ENCODE results near the gene GRIK4. TPM values are rescaled to one million over a fixed set of nuclear protein-coding genes. Genes with fewer than 3 reads are reported as not detected.

Gene GRIK4
- total RNA-seq, 1 donor from 2014 or later: not detected

DNA sequence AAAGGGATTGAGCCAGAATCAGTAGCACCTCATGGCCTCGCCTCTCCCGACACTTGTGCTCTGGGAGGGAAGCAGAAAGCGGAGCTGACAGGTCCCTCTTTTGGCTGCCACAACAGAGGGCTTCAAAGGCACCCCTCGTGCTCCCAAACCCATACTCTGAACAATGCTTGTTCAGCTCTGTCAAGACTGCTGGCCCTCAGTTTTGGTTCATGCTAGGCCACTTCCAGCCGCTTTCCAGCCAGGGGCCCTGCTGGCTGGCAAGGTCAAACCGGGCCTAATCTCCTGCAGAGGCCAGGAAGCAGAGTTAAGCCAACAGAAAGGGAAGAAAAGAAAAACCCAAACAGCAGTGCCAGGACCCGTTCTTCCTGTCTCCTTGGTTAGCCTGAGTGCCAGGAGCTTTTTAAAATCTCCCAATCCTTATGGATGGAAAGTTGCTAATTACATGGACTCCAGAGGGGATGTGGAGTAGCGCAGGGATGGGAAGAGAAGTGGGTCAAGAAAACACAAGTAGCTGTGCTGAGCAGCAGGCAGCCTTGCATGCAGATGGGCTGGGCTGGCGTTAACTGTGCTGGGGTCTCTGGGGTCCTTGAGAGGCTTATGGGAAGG lies 150.6 kb downstream of the GRIK4 start:
- no peak for DNase-seq (ENCODE audit: low spot score in 2 of 2)
- Histone ChIP-seq H3K27ac (no peak overlapping the region), H3K36me3 (no peaks in the 10 kb centered on the region), H3K4me3 (no peak overlapping the region), H3K9me3 (no peaks in the 10 kb centered on the region), H3K27me3 (no peaks in the 10 kb centered on the region), H3K4me1 (no peaks in the 10 kb centered on the region)
- intact Hi-C loops (cut with DNase I): no loop called here
- TF ChIP-seq, protein P1, sequence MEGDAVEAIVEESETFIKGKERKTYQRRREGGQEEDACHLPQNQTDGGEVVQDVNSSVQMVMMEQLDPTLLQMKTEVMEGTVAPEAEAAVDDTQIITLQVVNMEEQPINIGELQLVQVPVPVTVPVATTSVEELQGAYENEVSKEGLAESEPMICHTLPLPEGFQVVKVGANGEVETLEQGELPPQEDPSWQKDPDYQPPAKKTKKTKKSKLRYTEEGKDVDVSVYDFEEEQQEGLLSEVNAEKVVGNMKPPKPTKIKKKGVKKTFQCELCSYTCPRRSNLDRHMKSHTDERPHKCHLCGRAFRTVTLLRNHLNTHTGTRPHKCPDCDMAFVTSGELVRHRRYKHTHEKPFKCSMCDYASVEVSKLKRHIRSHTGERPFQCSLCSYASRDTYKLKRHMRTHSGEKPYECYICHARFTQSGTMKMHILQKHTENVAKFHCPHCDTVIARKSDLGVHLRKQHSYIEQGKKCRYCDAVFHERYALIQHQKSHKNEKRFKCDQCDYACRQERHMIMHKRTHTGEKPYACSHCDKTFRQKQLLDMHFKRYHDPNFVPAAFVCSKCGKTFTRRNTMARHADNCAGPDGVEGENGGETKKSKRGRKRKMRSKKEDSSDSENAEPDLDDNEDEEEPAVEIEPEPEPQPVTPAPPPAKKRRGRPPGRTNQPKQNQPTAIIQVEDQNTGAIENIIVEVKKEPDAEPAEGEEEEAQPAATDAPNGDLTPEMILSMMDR (IDR thresholded peaks at IDR 0.05): no peak

DNA sequence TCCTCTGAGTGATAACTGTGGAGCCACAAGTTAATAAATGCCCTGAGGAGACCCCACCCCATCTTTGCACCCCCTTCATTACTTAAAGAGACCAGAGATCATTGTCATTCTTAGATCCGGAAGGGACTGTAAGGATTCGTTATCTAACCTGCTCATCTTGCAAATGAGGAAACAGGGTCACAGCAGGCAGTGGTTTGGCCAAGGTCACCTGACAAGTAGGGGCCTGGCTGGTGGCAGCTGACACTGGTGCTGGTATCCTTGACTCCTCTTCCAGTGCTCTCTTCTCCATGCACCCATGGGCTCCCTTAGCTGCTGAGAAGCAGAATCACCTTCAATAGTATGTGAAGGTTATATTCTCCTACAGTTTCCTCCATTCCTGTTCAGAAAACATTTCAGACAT lies 151.6 kb downstream of the GRIK4 start:
- Histone ChIP-seq H3K4me3 (no peak overlapping the region), H3K36me3 (no peaks in the 10 kb centered on the region), H3K27me3 (no peaks in the 10 kb centered on the region), H3K4me1 (no peaks in the 10 kb centered on the region), H3K9me3 (no peaks in the 10 kb centered on the region), H3K27ac (no peak overlapping the region)
- TF ChIP-seq, protein P1 (IDR thresholded peaks at IDR 0.05): no peak
- intact Hi-C loops (cut with DNase I): no loop called here
- no peak for DNase-seq (ENCODE audit: low spot score in 2 of 2)

DNA sequence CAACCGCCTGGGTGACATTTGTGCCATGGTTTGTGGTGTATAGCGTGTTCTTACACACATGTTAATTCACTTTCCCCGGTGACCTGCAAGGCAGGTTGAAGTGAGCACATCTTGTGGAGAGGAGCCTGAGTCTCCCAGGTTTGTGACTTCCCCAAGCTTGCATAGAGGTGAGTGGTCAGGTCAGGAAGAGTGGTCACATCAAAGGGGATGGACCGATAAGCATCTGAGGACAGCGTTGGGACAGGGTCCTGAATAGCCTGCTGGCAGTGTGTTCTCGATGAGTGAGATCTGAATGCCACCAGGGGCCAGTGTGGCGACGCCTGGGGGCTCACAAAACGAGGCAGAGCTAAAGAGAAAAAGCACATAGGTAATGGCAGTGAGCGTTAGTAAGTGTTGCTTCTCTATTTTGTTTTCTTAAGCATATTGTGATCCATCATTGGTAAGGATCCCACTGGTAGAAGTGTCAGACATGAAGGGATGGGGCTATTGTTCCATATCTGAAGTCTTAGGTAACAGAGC lies 154.6 kb downstream of the GRIK4 start:
- no peaks in the 10 kb centered on the region for H3K4me1 ChIP-seq
- H3K36me3 ChIP-seq: no peaks in the 10 kb centered on the region
- intact Hi-C loops (cut with DNase I): no loop called here
- TF ChIP-seq, protein P1 (IDR thresholded peaks at IDR 0.05): no peak
- H3K27me3 ChIP-seq: no peaks in the 10 kb centered on the region
- H3K9me3 ChIP-seq: no peaks in the 10 kb centered on the region
- no peak overlapping the region for H3K27ac ChIP-seq
- no peak overlapping the region for H3K4me3 ChIP-seq
- no peak for DNase-seq (ENCODE audit: low spot score in 2 of 2)

- H3K4me3 ChIP-seq: no peak overlapping the region
- H3K36me3 ChIP-seq: no peaks in the 10 kb centered on the region
- DNase-seq (ENCODE audit: low spot score in 2 of 2): no peak
- no peaks in the 10 kb centered on the region for H3K27me3 ChIP-seq
- TF ChIP-seq, protein P1 (IDR thresholded peaks at IDR 0.05): no peak
- no peak overlapping the region for H3K27ac ChIP-seq
- H3K9me3 ChIP-seq: no peaks in the 10 kb centered on the region
- H3K4me1 ChIP-seq: no peaks in the 10 kb centered on the region
- intact Hi-C loops (cut with DNase I): no loop called here
Observed at GRCh38 chr11:120667281-120667680, 155.7 kb downstream of the GRIK4 start.

DNA sequence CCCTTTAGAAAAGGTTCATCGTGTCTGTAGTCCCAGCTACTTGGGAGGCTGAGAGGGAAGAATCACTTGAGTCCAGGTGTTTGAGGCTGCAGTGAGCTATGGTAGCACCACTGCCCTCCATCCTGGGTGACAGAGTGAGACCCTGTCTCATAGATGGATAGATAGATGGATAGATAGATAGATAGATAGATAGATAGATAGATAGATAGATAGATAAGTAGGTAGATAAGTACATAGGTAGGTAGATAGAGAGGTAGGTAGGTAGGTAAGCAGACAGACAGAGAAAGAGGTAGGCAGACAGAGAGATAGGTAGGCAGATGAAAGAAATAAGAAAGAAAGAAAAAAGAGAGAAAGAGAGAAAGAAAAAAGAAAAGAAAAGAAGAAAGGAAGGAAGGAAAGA lies 156.4 kb downstream of the GRIK4 start:
- no peaks in the 10 kb centered on the region for H3K36me3 ChIP-seq
- TF ChIP-seq, protein P1 (IDR thresholded peaks at IDR 0.05): no peak
- H3K27me3 ChIP-seq: no peaks in the 10 kb centered on the region
- no peak overlapping the region for H3K4me3 ChIP-seq
- intact Hi-C loops (cut with DNase I): no loop called here
- H3K9me3 ChIP-seq: no peaks in the 10 kb centered on the region
- DNase-seq (ENCODE audit: low spot score in 2 of 2): no peak
- no peak overlapping the region for H3K27ac ChIP-seq
- H3K4me1 ChIP-seq: no peaks in the 10 kb centered on the region

- TF ChIP-seq, protein P1 (IDR thresholded peaks at IDR 0.05): no peak
- DNase-seq (ENCODE audit: low spot score in 2 of 2): no peak
- H3K27ac ChIP-seq: no peak overlapping the region
- H3K36me3 ChIP-seq: no peaks in the 10 kb centered on the region
- no peak overlapping the region for H3K4me3 ChIP-seq
- H3K9me3 ChIP-seq: no peaks in the 10 kb centered on the region
- no peaks in the 10 kb centered on the region for H3K27me3 ChIP-seq
- intact Hi-C loops (cut with DNase I): no loop called here
- H3K4me1 ChIP-seq: no peaks in the 10 kb centered on the region
Observed at GRCh38 chr11:120668537-120668936, 157.0 kb downstream of the GRIK4 start.
